Keratinocyte (primary cell): Measurements from ENCODE around the gene SH2D2A. TPM values are rescaled to one million over a fixed set of nuclear protein-coding genes. Genes with fewer than 3 reads are reported as not detected.

ENCODE experiments used
- DNase-seq: peaks from one replicate; pipeline ENCODE4 v3.0.0-alpha.2; 2011; ENCODE audit warnings: low read depth, missing footprints, low spot score
- FAIRE-seq: peaks from 2 replicates; lab custom pipeline; 2011; peaks lifted over from hg19 to GRCh38; lab: Jason Lieb, UNC
- H2AFZ ChIP-seq: 2 replicates; pipeline ENCODE4 v1.6.0; 2012; ENCODE audit warnings: low read length, control low read depth, inconsistent platforms; ENCODE audit not compliant: control insufficient read depth
- H3K27ac ChIP-seq: 2 replicates; pipeline ENCODE4 v1.5.1; 2011; ENCODE audit warnings: low read length; ENCODE audit not compliant: control insufficient read depth, insufficient read depth
- H3K27me3 ChIP-seq: 3 replicates; pipeline ENCODE4 v1.6.0; 2011; ENCODE audit warnings: low read length; ENCODE audit not compliant: control insufficient read depth, insufficient read depth; ENCODE audit errors: extremely low read depth
- H3K36me3 ChIP-seq, 2 experiments: 2 replicates in 1 of 2; 3 replicates in 1 of 2; pipeline ENCODE4 v1.5.1; 2011; ENCODE audit warnings: low read length in 2 of 2, mild to moderate bottlenecking in 1 of 2; ENCODE audit not compliant: control insufficient read depth in 2 of 2, insufficient read depth in 2 of 2; ENCODE audit errors: extremely low read depth in 1 of 2
- H3K4me1 ChIP-seq: 3 replicates; pipeline ENCODE4 v1.5.1; 2011; ENCODE audit warnings: low read length; ENCODE audit not compliant: control insufficient read depth, insufficient read depth; ENCODE audit errors: extremely low read depth
- H3K4me2 ChIP-seq: 3 replicates; pipeline ENCODE4 v1.6.0; 2011; ENCODE audit warnings: low read depth, low read length; ENCODE audit not compliant: control insufficient read depth, insufficient read depth; ENCODE audit errors: extremely low read depth
- H3K4me3 ChIP-seq, 3 experiments: fragments of 200-600 bp in 1 of 3; sonication (generic) in 1 of 3; 2 replicates in 2 of 3; 3 replicates in 1 of 3; pipeline ENCODE4 v1.5.1; 2011 to 2016; ENCODE audit warnings: low read length in 3 of 3, mild to moderate bottlenecking in 3 of 3, control low read depth in 2 of 3, inconsistent platforms in 1 of 3, low read depth in 1 of 3, mixed read lengths in 1 of 3, mixed run types in 1 of 3, moderate library complexity in 1 of 3; ENCODE audit not compliant: control insufficient read depth in 2 of 3, insufficient read depth in 2 of 3; ENCODE audit errors: extremely low read depth in 1 of 3
- H3K79me2 ChIP-seq: 2 replicates; pipeline ENCODE4 v1.6.0; 2012; ENCODE audit warnings: low read length; ENCODE audit not compliant: control insufficient read depth, insufficient read depth
- H3K9ac ChIP-seq: 3 replicates; pipeline ENCODE4 v1.6.0; 2011; ENCODE audit warnings: low read length; ENCODE audit not compliant: control insufficient read depth, insufficient read depth; ENCODE audit errors: extremely low read depth
- H3K9me1 ChIP-seq: 3 replicates; pipeline ENCODE4 v1.6.0; 2011; ENCODE audit warnings: low read length; ENCODE audit not compliant: control insufficient read depth, insufficient read depth; ENCODE audit errors: extremely low read depth
- H3K9me3 ChIP-seq: 2 replicates; pipeline ENCODE4 v1.5.1; 2012; ENCODE audit warnings: low read depth, low read length; ENCODE audit not compliant: control insufficient read depth
- H4K20me1 ChIP-seq: 3 replicates; pipeline ENCODE4 v1.6.0; 2011; ENCODE audit warnings: low read length; ENCODE audit not compliant: control insufficient read depth, insufficient read depth; ENCODE audit errors: extremely low read depth
- CTCF ChIP-seq, 3 experiments: IDR thresholded peaks in 1 of 3; conservative IDR thresholded peaks in 1 of 3; optimal IDR thresholded peaks in 1 of 3; 2 replicates in 2 of 3; 3 replicates in 1 of 3; pipeline versions ENCODE3 to v1.5.1; 2011; ENCODE audit warnings: low read length in 3 of 3, mild to moderate bottlenecking in 3 of 3, moderate library complexity in 2 of 3, control low read depth in 1 of 3, inconsistent platforms in 1 of 3; ENCODE audit not compliant: insufficient read depth in 2 of 3; ENCODE audit errors: extremely low read depth in 1 of 3
- EZH2 ChIP-seq: IDR thresholded peaks from one replicate; pipeline ENCODE4 v1.6.1; 2012; ENCODE audit warnings: inconsistent platforms, mild to moderate bottlenecking, low read length, moderate library complexity
- dilution Hi-C: fragments of 300-500 bp; cut with MboI; formaldehyde crosslinking; loops from one replicate; pipeline ENCODE4 v1.7.0; 2020; ENCODE audit warnings: low sequenced_read_pairs; ENCODE audit not compliant: extremely low pct_ligation_motif_present
- polyA plus RNA-seq, 5 experiments: library from polyadenylated mRNA; depleted of rRNA in 3 of 5; stranded (reverse) in 3 of 5; stranded (forward) in 1 of 5; unstranded in 1 of 5; fragments of >200 nt; gene quantifications; 1 replicate in 1 of 5; 2 replicates in 3 of 5; 3 replicates in 1 of 5; pipeline versions ENCODE4 v1.2.1 to v1.2.3, GENCODE V29; 2011 to 2012; ENCODE audit warnings: missing spikeins in 2 of 5, low read depth in 1 of 5, low replicate concordance in 1 of 5

SH2D2A gene
- polyA plus RNA-seq, 1 donor (not counting 4 experiments of a cell fraction or from before 2014, with no cell fraction given) = 2.5 TPM

- peaks cover 2% of the 10 kb centered on the region for H3K4me1 ChIP-seq
- no peaks in the 10 kb centered on the region for H3K9me3 ChIP-seq
- no peak for FAIRE-seq
- dilution Hi-C loops = no loop called here
- TF ChIP-seq EZH2 (peak; percentile 61), CTCF (optimal IDR thresholded peaks at IDR 0.05 in 1 of 3, IDR thresholded peaks at IDR 0.05 in 1 of 3, conservative IDR thresholded peaks at IDR 0.05 in 1 of 3; ENCODE audit: extremely low read depth in 1 of 3, insufficient read depth in 2 of 3, low read length in 3 of 3) (no peak)
- H4K20me1 ChIP-seq = peaks cover 2% of the 10 kb centered on the region
- no peak overlapping the region for H3K9ac ChIP-seq
- no peak overlapping the region for H3K27ac ChIP-seq
- H3K27me3 ChIP-seq = peaks cover 71% of the 10 kb centered on the region
- DNase-seq = no peak
- no peaks in the 10 kb centered on the region for H3K9me1 ChIP-seq
- H2AFZ ChIP-seq = no peak overlapping the region
- no peaks in the 10 kb centered on the region for H3K79me2 ChIP-seq
- no peak overlapping the region for H3K4me3 ChIP-seq
- no peaks in the 10 kb centered on the region for H3K36me3 ChIP-seq
- peak overlapping the region; percentile 37 for H3K4me2 ChIP-seq
Measured at GRCh38 chr1:156844638-156845037, 28.0 kb upstream of the SH2D2A start.

DNA sequence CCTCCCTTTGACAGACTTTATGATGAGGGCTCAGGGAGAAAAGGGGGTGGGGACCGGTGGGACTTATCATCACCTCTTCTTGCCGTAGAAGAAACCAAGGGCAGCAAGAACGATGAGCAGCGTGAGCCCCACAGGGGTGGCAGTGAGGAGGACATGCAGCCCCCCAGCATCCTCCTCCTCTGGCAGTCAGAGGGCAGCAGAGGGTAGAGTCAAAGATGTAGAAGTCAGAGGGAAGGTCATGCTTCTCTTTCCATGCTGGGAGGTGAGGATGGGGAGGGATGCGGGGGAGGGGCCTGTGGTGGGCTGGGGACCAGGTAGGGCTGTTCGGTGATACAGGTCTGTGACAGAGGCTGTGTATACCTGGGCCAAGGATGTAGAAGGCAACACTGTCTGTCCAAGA, 27.5 kb upstream of the SH2D2A start:
- FAIRE-seq (no peak), DNase-seq (no peak)
- H3K79me2 ChIP-seq = no peaks in the 10 kb centered on the region
- no peak overlapping the region for H3K4me3 ChIP-seq
- no peak overlapping the region for H3K4me2 ChIP-seq
- H3K4me1 ChIP-seq = peaks cover 2% of the 10 kb centered on the region
- no peaks in the 10 kb centered on the region for H3K36me3 ChIP-seq
- H3K9me1 ChIP-seq = no peaks in the 10 kb centered on the region
- no peak overlapping the region for H2AFZ ChIP-seq
- no peak overlapping the region for H3K9ac ChIP-seq
- H3K9me3 ChIP-seq = no peaks in the 10 kb centered on the region
- no peak for TF ChIP-seq CTCF (optimal IDR thresholded peaks at IDR 0.05 in 1 of 3, IDR thresholded peaks at IDR 0.05 in 1 of 3, conservative IDR thresholded peaks at IDR 0.05 in 1 of 3; ENCODE audit: extremely low read depth in 1 of 3, insufficient read depth in 2 of 3, low read length in 3 of 3)
- no peak for TF ChIP-seq EZH2
- peaks cover 73% of the 10 kb centered on the region for H3K27me3 ChIP-seq
- dilution Hi-C loops = no loop called here
- peaks cover 2% of the 10 kb centered on the region for H4K20me1 ChIP-seq
- H3K27ac ChIP-seq = no peak overlapping the region
